Keratinocyte (primary cell): ENCODE measurements around the gene TACC2. TPM values are rescaled to one million over a fixed set of nuclear protein-coding genes. Genes with fewer than 3 reads are reported as not detected.

ENCODE experiments used
- DNase-seq: peaks from one replicate; pipeline ENCODE4 v3.0.0-alpha.2; 2011; ENCODE audit warnings: low read depth, missing footprints, low spot score
- FAIRE-seq: peaks from 2 replicates; lab custom pipeline; 2011; peaks lifted over from hg19 to GRCh38; lab: Jason Lieb, UNC
- H2AFZ ChIP-seq: 2 replicates; pipeline ENCODE4 v1.6.0; 2012; ENCODE audit warnings: low read length, control low read depth, inconsistent platforms; ENCODE audit not compliant: control insufficient read depth
- H3K27ac ChIP-seq: 2 replicates; pipeline ENCODE4 v1.5.1; 2011; ENCODE audit warnings: low read length; ENCODE audit not compliant: control insufficient read depth, insufficient read depth
- H3K27me3 ChIP-seq: 3 replicates; pipeline ENCODE4 v1.6.0; 2011; ENCODE audit warnings: low read length; ENCODE audit not compliant: control insufficient read depth, insufficient read depth; ENCODE audit errors: extremely low read depth
- H3K36me3 ChIP-seq, 2 experiments: 2 replicates in 1 of 2; 3 replicates in 1 of 2; pipeline ENCODE4 v1.5.1; 2011; ENCODE audit warnings: low read length in 2 of 2, mild to moderate bottlenecking in 1 of 2; ENCODE audit not compliant: control insufficient read depth in 2 of 2, insufficient read depth in 2 of 2; ENCODE audit errors: extremely low read depth in 1 of 2
- H3K4me1 ChIP-seq: 3 replicates; pipeline ENCODE4 v1.5.1; 2011; ENCODE audit warnings: low read length; ENCODE audit not compliant: control insufficient read depth, insufficient read depth; ENCODE audit errors: extremely low read depth
- H3K4me2 ChIP-seq: 3 replicates; pipeline ENCODE4 v1.6.0; 2011; ENCODE audit warnings: low read depth, low read length; ENCODE audit not compliant: control insufficient read depth, insufficient read depth; ENCODE audit errors: extremely low read depth
- H3K4me3 ChIP-seq, 3 experiments: fragments of 200-600 bp in 1 of 3; sonication (generic) in 1 of 3; 2 replicates in 2 of 3; 3 replicates in 1 of 3; pipeline ENCODE4 v1.5.1; 2011 to 2016; ENCODE audit warnings: low read length in 3 of 3, mild to moderate bottlenecking in 3 of 3, control low read depth in 2 of 3, inconsistent platforms in 1 of 3, low read depth in 1 of 3, mixed read lengths in 1 of 3, mixed run types in 1 of 3, moderate library complexity in 1 of 3; ENCODE audit not compliant: control insufficient read depth in 2 of 3, insufficient read depth in 2 of 3; ENCODE audit errors: extremely low read depth in 1 of 3
- H3K79me2 ChIP-seq: 2 replicates; pipeline ENCODE4 v1.6.0; 2012; ENCODE audit warnings: low read length; ENCODE audit not compliant: control insufficient read depth, insufficient read depth
- H3K9ac ChIP-seq: 3 replicates; pipeline ENCODE4 v1.6.0; 2011; ENCODE audit warnings: low read length; ENCODE audit not compliant: control insufficient read depth, insufficient read depth; ENCODE audit errors: extremely low read depth
- H3K9me1 ChIP-seq: 3 replicates; pipeline ENCODE4 v1.6.0; 2011; ENCODE audit warnings: low read length; ENCODE audit not compliant: control insufficient read depth, insufficient read depth; ENCODE audit errors: extremely low read depth
- H3K9me3 ChIP-seq: 2 replicates; pipeline ENCODE4 v1.5.1; 2012; ENCODE audit warnings: low read depth, low read length; ENCODE audit not compliant: control insufficient read depth
- H4K20me1 ChIP-seq: 3 replicates; pipeline ENCODE4 v1.6.0; 2011; ENCODE audit warnings: low read length; ENCODE audit not compliant: control insufficient read depth, insufficient read depth; ENCODE audit errors: extremely low read depth
- EZH2 ChIP-seq: IDR thresholded peaks from one replicate; pipeline ENCODE4 v1.6.1; 2012; ENCODE audit warnings: inconsistent platforms, mild to moderate bottlenecking, low read length, moderate library complexity
- dilution Hi-C: fragments of 300-500 bp; cut with MboI; formaldehyde crosslinking; loops from one replicate; pipeline ENCODE4 v1.7.0; 2020; ENCODE audit warnings: low sequenced_read_pairs; ENCODE audit not compliant: extremely low pct_ligation_motif_present
- polyA plus RNA-seq, 5 experiments: library from polyadenylated mRNA; depleted of rRNA in 3 of 5; stranded (reverse) in 3 of 5; stranded (forward) in 1 of 5; unstranded in 1 of 5; fragments of >200 nt; gene quantifications; 1 replicate in 1 of 5; 2 replicates in 3 of 5; 3 replicates in 1 of 5; pipeline versions ENCODE4 v1.2.1 to v1.2.3, GENCODE V29; 2011 to 2012; ENCODE audit warnings: missing spikeins in 2 of 5, low read depth in 1 of 5, low replicate concordance in 1 of 5
- TF ChIP-seq, protein P1 (sequence below), 3 experiments: IDR thresholded peaks in 1 of 3; conservative IDR thresholded peaks in 1 of 3; optimal IDR thresholded peaks in 1 of 3; 2 replicates in 2 of 3; 3 replicates in 1 of 3; pipeline versions ENCODE3 to v1.5.1; 2011; ENCODE audit warnings: low read length in 3 of 3, mild to moderate bottlenecking in 3 of 3, moderate library complexity in 2 of 3, control low read depth in 1 of 3, inconsistent platforms in 1 of 3; ENCODE audit not compliant: insufficient read depth in 2 of 3; ENCODE audit errors: extremely low read depth in 1 of 3

TACC2 gene
- polyA plus RNA-seq, 1 donor (not counting 4 experiments of a cell fraction or from before 2014, with no cell fraction given) = 12.8 TPM

DNA sequence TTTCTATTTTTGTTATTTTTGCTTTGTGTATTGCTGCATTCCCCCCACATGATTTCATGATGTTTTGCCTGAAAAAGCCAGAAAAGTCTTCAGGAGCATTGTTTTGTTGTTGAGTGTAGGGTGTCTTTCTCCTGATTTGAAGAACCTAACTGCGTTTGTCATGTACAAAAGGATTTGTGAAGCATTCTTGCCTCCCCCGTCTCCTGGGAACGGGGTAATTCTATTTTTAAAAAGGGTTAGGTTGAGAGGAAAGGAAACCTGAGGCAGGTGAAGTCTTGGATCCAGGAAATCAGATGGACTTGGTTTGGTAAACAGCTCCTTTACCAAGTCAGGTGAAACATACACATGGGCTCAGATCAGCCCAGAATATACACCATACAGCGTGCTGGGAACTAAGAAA, 256.2 kb downstream of the TACC2 start:
- no peaks in the 10 kb centered on the region for H3K9me3 ChIP-seq
- no peaks in the 10 kb centered on the region for H3K79me2 ChIP-seq
- TF ChIP-seq, protein P1, sequence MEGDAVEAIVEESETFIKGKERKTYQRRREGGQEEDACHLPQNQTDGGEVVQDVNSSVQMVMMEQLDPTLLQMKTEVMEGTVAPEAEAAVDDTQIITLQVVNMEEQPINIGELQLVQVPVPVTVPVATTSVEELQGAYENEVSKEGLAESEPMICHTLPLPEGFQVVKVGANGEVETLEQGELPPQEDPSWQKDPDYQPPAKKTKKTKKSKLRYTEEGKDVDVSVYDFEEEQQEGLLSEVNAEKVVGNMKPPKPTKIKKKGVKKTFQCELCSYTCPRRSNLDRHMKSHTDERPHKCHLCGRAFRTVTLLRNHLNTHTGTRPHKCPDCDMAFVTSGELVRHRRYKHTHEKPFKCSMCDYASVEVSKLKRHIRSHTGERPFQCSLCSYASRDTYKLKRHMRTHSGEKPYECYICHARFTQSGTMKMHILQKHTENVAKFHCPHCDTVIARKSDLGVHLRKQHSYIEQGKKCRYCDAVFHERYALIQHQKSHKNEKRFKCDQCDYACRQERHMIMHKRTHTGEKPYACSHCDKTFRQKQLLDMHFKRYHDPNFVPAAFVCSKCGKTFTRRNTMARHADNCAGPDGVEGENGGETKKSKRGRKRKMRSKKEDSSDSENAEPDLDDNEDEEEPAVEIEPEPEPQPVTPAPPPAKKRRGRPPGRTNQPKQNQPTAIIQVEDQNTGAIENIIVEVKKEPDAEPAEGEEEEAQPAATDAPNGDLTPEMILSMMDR (optimal IDR thresholded peaks at IDR 0.05 in 1 of 3, IDR thresholded peaks at IDR 0.05 in 1 of 3, conservative IDR thresholded peaks at IDR 0.05 in 1 of 3; ENCODE audit: extremely low read depth in 1 of 3, insufficient read depth in 2 of 3, low read length in 3 of 3) = no peak
- TF ChIP-seq EZH2 = no peak
- no peaks in the 10 kb centered on the region for H3K9me1 ChIP-seq
- no peak overlapping the region for H2AFZ ChIP-seq
- H3K4me1 ChIP-seq = no peaks in the 10 kb centered on the region
- H3K27ac ChIP-seq = no peak overlapping the region
- dilution Hi-C loops = no loop called here
- no peaks in the 10 kb centered on the region for H4K20me1 ChIP-seq
- no peak overlapping the region for H3K4me2 ChIP-seq
- no peak overlapping the region for H3K4me3 ChIP-seq
- H3K27me3 ChIP-seq = no peaks in the 10 kb centered on the region
- no peak for DNase-seq
- H3K9ac ChIP-seq = no peak overlapping the region
- FAIRE-seq = no peak
- H3K36me3 ChIP-seq = peaks cover 0 to 25% of the 10 kb centered on the region in 2 experiments

GRCh38 chr10:122245897-122246296, 256.9 kb downstream of the TACC2 start:
- Histone ChIP-seq H3K9me3 (no peaks in the 10 kb centered on the region), H3K4me1 (no peaks in the 10 kb centered on the region), H3K9ac (no peak overlapping the region), H2AFZ (no peak overlapping the region), H3K4me3 (no peak overlapping the region), H3K27ac (no peak overlapping the region), H3K36me3 (peaks cover 0 to 25% of the 10 kb centered on the region in 2 experiments), H4K20me1 (no peaks in the 10 kb centered on the region), H3K79me2 (no peaks in the 10 kb centered on the region), H3K27me3 (no peaks in the 10 kb centered on the region), H3K9me1 (no peaks in the 10 kb centered on the region), H3K4me2 (no peak overlapping the region)
- dilution Hi-C loops = no loop called here
- TF ChIP-seq EZH2 = no peak
- TF ChIP-seq, protein P1 (optimal IDR thresholded peaks at IDR 0.05 in 1 of 3, IDR thresholded peaks at IDR 0.05 in 1 of 3, conservative IDR thresholded peaks at IDR 0.05 in 1 of 3; ENCODE audit: extremely low read depth in 1 of 3, insufficient read depth in 2 of 3, low read length in 3 of 3) = no peak
- DNase-seq (no peak), FAIRE-seq (no peak)
